Measurements from ENCODE around the gene TM4SF5.

Gene TM4SF5

GRCh38 chr17:4748686-4749085, 23.0 kb upstream of the TM4SF5 start:
- no peak for DNase-seq (ENCODE audit: low read depth)

DNA sequence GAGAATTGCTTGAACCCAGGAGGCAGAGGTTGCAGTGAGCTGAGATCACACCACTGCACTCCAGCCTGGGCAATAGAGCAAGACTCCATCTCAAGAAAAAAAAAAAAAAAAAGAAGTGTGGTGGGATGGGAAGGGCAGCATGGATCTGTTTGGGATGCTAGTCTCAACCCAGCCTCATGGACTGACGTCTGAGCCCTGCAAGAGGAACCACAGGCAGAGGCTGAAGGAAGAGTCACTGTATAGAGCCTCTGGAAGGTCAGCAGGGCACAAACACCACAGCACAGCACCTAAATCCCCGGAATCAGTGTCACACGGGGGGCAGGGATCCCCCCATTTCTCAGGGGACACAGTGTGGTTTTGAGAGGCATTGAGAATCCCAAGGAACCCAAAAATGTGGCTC, 21.1 kb upstream of the TM4SF5 start:
- DNase-seq (ENCODE audit: low read depth): no peak

DNA sequence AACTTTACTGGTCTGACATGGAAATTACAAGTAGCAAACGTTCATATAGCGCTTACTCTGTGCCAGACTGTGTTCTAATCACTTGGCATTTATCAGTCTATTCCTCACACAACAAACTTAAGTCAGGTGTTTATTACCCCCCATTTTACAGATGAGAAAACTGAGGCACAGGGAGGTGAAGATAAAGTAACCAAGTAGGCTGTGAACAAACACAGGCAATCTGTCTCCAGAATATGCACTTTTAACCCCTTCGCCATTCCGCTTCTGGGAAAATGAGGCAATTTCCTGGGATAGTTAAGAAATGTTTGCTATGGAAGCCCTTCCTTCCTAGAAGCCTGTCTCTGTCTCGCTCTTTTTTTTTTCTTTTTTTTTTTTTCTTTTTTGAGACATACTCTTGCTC, 19.8 kb upstream of the TM4SF5 start:
- no peak for DNase-seq (ENCODE audit: low read depth)

DNA sequence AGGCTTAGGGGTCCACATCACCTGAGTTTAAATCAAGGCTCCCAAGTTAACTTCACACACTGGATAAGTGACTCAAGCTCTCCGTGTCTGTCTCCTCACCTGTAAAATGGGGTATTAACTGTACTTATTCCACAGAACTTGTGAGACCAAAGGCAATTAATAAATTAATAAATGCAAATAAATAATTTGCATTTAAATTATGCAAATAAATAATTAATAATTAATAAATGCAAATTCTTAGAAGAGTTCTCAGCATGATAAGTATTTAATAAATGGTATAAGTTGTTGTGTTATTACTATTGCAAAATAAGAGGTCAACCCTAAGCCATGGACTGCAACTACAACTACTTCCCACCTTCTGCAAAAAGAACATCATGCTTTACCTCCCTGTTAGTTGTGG, 18.3 kb upstream of the TM4SF5 start:
- DNase-seq (ENCODE audit: low read depth): no peak

DNA sequence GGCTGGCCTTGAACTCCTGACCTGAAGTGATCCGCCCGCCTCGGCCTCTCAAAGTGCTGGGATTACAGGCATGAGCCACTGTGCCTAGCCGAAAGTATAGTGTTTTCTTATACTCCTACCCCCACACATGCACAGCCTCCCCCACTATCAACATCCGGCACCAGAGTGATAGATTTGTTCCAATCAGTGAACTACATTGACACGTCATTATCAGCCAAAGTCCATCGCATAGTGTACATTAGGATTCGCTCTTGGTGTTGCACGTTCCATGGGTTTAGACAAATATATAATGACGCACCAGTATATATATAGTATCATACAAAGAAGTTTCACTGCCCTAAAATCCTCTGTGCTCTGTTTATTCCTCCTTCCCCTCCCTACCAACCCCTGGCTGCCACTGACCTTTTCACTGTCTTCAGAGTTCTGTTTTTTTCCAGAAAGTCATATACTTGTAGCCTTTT, 11.9 kb upstream of the TM4SF5 start:
- DNase-seq (ENCODE audit: low read depth): no peak

DNA sequence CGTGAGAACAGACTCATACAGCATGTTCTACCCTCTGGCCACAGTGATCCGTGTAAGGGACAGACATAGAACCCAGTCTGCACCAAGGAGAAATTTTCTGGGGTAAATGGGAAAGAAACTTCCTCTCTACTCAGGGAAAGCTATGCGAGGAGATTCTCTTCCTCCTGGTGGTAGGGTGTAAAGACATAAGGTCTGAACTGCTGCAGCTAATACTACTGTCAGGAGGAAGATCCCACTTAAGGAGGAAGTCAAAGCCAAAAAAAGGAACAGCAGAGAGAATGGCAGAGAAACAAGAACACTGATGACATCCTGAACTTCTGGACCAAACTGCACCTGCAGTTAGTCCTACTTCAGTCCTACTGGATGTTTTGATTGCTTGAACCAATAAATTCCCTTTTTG, 7.1 kb upstream of the TM4SF5 start:
- DNase-seq (ENCODE audit: low read depth): no peak

- DNase-seq (ENCODE audit: low read depth): no peak
These were observed 5.5 kb upstream of the TM4SF5 start for GRCh38 chr17:4766201-4766600.

DNA sequence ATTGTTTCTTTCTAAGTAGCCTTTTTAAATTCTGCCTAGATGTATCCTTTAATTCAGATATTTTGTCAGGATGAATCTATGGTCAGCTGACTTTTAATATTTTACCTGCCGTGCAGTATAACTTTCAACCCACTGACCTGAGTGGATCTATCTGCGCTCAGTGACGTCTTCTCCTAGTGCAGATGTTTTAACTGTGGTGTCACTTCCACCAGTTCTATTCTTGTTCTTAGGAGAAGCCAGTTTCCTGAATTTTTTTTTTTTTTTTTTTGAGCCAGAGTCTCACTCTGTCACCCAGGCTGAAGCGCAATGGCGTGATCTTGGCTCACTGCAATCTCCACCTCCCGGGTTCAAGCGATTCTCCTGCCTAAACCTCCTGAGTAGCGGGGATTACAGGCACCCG, 5.0 kb upstream of the TM4SF5 start:
- no peak for DNase-seq (ENCODE audit: low read depth)

DNA sequence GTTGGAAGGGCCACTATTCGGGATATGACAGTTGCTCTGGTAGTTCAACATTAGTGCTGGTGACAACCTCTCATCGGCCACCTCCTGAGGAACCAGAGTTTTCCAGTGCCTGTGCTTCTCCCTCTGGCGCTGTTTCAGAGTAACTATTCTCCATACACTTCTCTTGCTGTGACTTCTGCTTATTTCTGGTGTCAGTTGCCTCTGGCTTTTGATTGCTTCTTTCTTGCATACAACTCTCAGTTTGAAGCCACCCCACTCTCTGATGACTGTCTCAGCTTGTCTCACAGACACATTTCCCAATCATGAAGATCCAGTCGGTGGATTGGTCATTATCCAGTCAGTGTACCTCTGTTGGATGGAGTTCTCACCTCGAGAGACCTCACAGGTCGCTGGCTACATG, 3.4 kb upstream of the TM4SF5 start:
- no peak for DNase-seq (ENCODE audit: low read depth)

DNA sequence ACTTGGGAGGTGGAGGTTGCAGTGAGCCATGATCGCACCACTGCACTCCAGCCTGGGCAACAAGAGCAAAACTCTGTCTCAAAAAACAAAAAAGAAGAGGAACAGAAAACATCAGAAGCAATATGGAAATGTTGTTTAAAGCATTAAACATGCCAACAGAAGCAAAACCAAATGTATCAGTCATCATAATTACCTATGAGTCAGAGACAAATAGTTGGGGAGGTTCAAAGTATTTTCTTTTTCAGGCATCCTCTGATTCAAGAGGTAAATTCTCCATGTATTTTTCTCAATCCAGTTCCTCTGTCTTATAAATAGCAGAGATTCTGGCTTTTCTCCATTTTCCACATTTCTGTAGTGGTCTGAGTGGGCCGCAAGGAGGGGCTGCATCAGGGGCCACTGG, 2.1 kb upstream of the TM4SF5 start:
- DNase-seq (ENCODE audit: low read depth): no peak

GRCh38 chr17:4772235-4772613, 538 bp downstream of the TM4SF5 start:
- no peak for DNase-seq (ENCODE audit: low read depth)

- DNase-seq (ENCODE audit: low read depth): no peak
These were observed 6.5 kb downstream of the TM4SF5 start for GRCh38 chr17:4777969-4778760.

DNA sequence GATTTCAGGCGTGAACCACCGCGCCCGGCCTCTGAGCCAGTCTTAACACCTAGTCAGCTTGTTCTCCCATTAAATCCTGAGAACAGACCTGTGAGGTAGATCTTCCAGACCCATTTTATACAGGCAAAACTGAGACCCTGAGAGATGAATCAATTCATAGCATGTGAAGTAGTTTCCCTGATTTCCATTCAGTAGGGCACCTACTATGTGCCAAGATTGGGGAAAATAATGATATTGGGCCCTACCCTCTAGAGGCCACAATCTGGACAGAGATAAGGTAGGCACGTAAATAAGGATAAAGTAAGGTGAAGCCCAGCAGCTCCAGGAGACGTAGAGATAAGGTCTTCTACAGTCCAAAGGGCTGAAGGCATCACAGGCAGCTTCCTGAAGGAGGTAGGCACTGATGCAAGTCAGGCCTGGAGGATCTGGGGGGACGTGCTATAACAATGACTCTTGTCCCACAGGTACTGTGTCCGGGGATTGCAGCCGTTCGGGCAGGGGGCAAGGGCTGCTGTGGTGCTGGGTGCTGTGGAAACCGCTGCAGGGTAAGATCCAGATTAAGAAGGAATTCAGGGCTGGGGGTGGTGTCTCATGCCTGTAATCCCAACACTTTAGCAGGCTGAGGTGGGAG, 8.8 kb downstream of the TM4SF5 start:
- DNase-seq (ENCODE audit: low read depth): no peak

DNA sequence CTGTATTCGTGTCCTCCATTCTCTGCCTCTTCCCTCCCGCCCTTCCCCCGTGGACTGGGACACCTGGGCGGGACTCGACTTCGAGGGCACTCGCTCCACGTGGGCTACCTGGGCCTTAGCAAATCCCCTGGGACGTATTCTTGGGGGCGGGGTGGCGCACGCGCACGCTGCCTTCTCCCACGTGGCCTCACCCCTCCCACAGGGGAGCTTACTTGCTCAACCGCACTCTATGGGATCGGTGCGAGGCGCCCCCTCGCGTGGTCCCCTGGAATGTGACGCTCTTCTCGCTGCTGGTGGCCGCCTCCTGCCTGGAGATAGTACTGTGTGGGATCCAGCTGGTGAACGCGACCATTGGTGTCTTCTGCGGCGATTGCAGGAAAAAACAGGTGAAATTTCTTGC, 11.0 kb downstream of the TM4SF5 start:
- no peak for DNase-seq (ENCODE audit: low read depth)

DNA sequence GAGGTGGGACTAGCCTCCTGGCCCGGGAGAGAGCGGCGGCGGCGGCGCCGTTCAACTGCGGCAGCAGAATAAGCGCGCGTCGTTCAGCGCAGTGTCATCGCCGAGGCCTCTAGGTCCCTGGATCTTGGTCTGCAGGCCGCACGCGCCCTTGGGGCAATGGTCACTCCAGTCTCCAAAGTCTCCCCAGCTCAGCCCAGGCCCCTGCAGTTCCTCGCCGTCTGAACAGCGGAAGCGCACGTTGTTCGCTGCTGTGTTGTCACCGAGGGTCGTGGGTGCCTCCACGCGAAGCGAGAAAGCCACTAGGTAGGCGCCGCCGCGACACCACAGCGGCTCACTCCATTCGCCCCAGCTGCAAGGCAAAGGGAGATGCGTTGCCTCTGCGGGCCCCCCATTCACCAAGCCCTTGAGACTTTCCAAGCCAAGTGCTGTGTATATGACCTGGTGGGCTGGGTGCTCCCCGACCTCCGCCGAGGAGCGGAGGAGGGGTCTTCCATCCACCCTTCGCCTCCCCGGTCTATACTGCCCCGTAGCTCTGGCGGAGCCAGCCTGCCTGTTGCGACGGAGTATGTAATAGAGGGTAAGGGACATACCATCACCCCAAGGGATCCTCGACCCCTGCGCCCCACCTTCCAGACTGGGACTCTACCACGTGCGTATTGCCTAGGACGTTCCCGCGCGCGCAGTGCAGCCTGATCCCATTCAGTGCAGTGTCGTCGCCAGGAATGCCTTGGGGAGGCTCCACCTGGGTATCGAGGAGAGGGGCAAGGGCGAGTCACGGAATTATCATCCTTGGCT, 13.8 kb downstream of the TM4SF5 start:
- no peak for DNase-seq (ENCODE audit: low read depth)

DNA sequence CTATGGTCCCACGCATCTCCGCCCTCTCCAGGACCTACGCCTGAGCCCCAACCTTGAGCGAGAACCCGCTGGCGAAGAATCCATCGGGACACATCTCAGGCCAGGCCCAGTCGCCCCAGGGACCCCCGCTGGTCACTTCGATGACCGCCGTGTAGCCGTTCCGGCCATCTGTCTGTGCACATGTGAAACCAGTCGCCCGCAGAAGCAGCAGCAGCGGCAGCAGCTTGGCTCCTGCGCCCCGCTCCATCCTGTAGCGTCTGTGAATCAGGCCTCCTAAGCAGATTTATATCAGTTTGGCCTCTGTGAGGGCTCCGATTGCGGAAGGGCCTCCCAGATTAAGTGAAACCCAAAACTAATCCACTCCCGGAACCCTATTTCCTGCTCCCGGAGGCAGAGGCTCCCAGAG, 14.4 kb downstream of the TM4SF5 start, which contains the start of gene VMO1:
Gene VMO1, minus strand, starts transcription at position 259 of the 406 bp plus-strand sequence. Its CDS starts 12 bp downstream, at position 247.
- no peak for DNase-seq (ENCODE audit: low read depth)

DNA sequence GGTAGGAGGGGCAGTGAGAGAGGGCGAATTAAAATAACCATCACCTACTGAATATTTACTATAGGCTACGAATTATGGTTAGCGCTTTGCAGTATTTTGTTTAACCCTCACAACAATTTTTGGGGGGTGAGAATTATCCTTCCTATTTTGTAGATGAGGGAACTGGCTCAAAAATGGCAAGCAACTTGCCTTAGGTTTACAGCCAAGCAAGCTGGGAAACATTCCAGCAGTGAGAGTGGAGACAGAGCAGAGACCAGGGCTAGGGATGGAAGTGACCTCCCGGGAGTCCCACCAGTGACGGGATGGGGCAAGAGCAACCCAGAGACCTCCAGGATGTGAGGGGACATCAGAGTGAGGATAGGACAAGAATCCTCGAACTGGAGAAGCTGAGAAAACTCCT, 14.8 kb downstream of the TM4SF5 start:
- DNase-seq (ENCODE audit: low read depth): no peak

DNA sequence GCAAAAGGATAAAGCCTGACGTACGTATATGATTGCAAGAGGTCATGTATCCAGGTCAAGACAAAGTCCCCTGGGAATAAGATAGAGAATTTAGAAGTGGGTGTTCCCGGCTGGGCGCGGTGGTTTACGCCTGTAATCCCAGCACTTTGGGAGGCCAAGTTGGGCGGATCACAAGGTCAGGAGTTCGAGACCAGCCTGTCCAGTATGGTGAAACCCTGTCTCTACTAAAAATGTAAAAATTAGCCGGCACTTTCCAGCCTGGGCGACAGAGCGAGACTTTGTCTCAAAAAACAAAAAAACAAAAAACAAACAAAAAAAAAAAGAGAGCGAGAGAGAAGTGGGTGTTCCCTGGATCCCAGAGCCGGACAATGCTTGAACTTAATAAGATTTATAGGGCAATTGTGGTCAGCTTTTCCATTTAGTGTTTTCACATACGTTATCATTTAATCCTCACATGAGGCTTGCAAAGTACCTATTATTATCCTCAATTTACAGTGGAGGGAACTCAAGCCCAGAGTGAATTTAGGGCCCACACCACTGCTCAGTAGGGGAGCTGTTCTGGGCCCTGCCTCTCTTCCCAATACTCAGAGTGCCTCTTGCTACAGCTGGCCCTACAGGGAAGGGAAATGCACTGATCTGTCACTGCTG, 16.6 kb downstream of the TM4SF5 start:
- DNase-seq (ENCODE audit: low read depth): no peak

DNA sequence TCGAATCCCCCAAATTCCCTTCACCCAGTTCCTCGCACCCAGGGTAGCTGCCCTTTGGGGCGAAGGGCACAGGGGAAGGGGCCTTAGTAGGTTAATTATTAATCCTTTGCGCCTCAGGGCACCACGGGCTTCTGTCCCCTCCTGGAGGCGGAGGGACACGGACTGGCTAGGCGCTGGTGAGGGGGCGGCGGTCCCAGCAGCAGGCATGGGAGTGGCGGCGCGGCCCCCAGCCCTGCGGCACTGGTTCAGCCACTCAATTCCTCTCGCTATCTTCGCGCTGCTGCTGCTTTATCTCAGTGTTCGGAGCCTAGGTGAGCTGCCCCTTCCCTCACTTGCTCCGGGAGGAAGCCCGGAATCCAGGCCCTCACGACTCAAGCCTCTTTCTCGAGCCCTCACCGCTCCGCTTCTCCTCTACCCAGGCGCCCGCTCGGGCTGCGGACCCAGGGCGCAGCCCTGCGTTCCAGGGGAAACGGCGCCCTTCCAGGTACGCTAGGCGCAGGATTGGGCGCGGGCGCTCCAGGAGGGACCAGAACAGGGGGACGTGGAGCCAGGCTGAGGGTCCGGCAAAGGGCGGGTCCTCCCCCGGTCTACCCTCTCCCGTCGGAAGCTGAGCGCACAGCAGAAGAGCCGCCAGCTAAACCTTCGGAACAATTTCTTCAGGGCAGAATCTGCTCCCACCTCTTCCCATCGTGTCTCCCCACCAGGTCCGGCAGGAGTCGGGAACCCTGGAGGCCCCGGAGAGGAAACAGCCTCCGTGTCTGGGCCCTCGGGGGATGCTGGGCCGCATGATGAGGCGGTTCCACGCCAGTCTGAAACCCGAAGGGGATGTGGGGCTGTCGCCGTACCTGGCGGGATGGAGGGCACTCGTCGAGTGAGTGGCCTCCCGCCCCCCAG, 17.4 kb downstream of the TM4SF5 start, which contains the start of gene GLTPD2:
Gene GLTPD2, plus strand, starts transcription at position 158 of the 894 bp plus-strand sequence. Its CDS starts 48 bp downstream, at position 206.
- DNase-seq (ENCODE audit: low read depth): no peak

- DNase-seq (ENCODE audit: low read depth): no peak
These were observed 17.9 kb downstream of the TM4SF5 start for GRCh38 chr17:4789701-4789950.

GRCh38 chr17:4789951-4790704, 18.4 kb downstream of the TM4SF5 start:
- DNase-seq (ENCODE audit: low read depth): peak; percentile 60
